Medulla oblongata (tissue), 1 donor: ENCODE measurements around the gene SLC22A16.

Experiments used
- DNase-seq: peaks from one replicate; pipeline ENCODE4 v3.0.0-alpha.2; 2015; ENCODE audit errors: extremely low spot score

The SLC22A16 gene

GRCh38 chr6:110448846-110449540 lies 27.4 kb downstream of the SLC22A16 start:
- DNase-seq: no peak

GRCh38 chr6:110447761-110448160 lies 28.7 kb downstream of the SLC22A16 start:
- no peak for DNase-seq

- no peak for DNase-seq
Observed at GRCh38 chr6:110446405-110446804, 30.0 kb downstream of the SLC22A16 start.

- DNase-seq: no peak
Observed at GRCh38 chr6:110440026-110440425, 36.4 kb downstream of the SLC22A16 start.

- DNase-seq: no peak
Observed at GRCh38 chr6:110439356-110439755, 37.1 kb downstream of the SLC22A16 start.

- no peak for DNase-seq
Observed at GRCh38 chr6:110434961-110435602, 41.3 kb downstream of the SLC22A16 start.

GRCh38 chr6:110432285-110432900 lies 44.0 kb downstream of the SLC22A16 start:
- DNase-seq: no peak

- DNase-seq: no peak
Observed at GRCh38 chr6:110430741-110431140, 45.7 kb downstream of the SLC22A16 start.

GRCh38 chr6:110430236-110430635 lies 46.2 kb downstream of the SLC22A16 start:
- DNase-seq: no peak

GRCh38 chr6:110428153-110428552 lies 48.3 kb downstream of the SLC22A16 start:
- DNase-seq: no peak

- no peak for DNase-seq
Observed at GRCh38 chr6:110425816-110426215, 50.6 kb downstream of the SLC22A16 start.

- DNase-seq: no peak
Observed at GRCh38 chr6:110422444-110422822, 54.0 kb downstream of the SLC22A16 start.

GRCh38 chr6:110421749-110422443 lies 54.5 kb downstream of the SLC22A16 start:
- peak; percentile 39 for DNase-seq

- DNase-seq: no peak
Observed at GRCh38 chr6:110419028-110419739, 57.2 kb downstream of the SLC22A16 start.

- no peak for DNase-seq
Observed at GRCh38 chr6:110418594-110418993, 57.8 kb downstream of the SLC22A16 start.

- DNase-seq: peak; percentile 97
Observed at GRCh38 chr6:110415086-110415916, 61.1 kb downstream of the SLC22A16 start, which contains the start of gene DDO. Gene DDO (minus strand): TSS chr6:110415575. CDS start chr6:110413462, 2,113 bp downstream.

- DNase-seq: peak; percentile 51
Observed at GRCh38 chr6:110414669-110415068, 61.7 kb downstream of the SLC22A16 start.

- no peak for DNase-seq
Observed at GRCh38 chr6:110412360-110412759, 64.1 kb downstream of the SLC22A16 start.

GRCh38 chr6:110410511-110410910 lies 65.9 kb downstream of the SLC22A16 start:
- no peak for DNase-seq

- DNase-seq: no peak
Observed at GRCh38 chr6:110409794-110410193, 66.6 kb downstream of the SLC22A16 start.

GRCh38 chr6:110408901-110409300 lies 67.5 kb downstream of the SLC22A16 start:
- no peak for DNase-seq
